GM18868 (cell line): ENCODE results near the gene TMEM134.
"Not testable (repeated sequence)": the region's sequence is repeated elsewhere in the genome, so short reads cannot be mapped to it uniquely, and the experiment has no call there.

Source experiments
- ATAC-seq: cut with Tn5 transposase; IDR thresholded peaks from one replicate; pipeline ENCODE4 v1.9.1; 2021; ENCODE audit warnings: mild to moderate bottlenecking, moderate library complexity; ENCODE audit not compliant: unreplicated experiment

The TMEM134 gene

GRCh38 chr11:67486481-67487195, 17.6 kb upstream of the TMEM134 start:
- no peak for ATAC-seq

GRCh38 chr11:67485873-67486361, 16.9 kb upstream of the TMEM134 start:
- not testable (repeated sequence) for ATAC-seq

DNA sequence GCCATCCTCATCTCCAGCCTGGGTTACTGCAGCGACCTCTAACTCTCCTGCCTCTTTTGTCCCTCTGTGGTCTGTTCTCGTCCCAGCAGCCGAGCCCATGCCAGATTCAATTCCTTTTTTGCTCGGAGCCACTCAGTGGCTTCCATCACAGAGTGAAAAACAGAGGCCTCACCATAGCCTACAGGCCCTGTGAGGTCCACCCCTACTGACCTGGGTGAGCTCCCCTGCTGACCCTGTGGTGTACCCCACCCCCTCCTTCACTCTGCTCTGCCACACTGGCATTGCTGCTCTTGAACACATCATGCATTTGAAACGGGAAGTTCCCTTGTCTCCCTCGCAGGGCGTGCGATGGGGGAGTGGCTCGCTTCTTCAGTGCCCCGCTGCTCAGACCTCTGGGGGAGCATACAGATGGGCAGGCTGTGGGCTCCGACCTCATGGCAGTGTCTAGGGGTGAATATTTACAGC, 15.8 kb upstream of the TMEM134 start:
- no peak for ATAC-seq

DNA sequence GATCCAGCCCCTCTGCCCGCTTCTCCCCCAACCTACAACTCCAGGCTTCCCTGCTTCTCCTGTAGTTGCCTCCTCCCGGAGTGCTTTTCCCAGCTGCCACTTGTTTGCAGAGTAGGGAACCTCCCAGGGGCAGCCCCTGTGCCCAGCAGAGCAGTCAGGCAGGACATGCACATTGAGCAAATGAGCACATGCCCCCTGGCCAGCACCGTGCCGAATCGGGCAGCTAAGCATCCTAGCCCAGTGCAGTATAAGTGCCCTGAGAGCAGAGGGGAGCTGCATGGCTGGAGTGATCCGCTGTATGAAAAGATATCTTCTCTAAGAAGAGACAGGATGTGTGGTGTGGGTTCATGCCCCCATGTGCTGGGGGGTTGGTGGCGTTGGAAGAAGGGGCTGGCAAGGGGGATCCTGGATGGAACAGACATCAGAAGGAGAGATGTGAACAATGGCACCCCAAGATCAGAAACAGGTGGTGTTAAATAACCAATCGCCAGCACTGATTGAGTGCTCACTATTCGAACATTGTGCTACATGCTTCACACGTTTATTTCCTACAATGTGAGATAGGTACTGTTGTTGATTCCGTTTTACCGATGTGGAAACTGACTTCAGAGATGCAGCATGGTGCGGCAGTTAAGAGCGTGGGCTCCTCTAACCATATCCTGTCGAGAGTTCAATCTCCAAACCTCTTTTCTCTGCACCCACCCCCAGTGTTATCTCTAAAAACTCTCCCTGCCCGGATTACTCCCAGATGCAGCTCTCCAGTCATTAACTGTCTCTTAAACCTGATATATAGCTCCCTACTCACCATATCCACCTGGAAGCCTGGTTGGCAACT, 15.0 kb upstream of the TMEM134 start:
- ATAC-seq, result no peak

DNA sequence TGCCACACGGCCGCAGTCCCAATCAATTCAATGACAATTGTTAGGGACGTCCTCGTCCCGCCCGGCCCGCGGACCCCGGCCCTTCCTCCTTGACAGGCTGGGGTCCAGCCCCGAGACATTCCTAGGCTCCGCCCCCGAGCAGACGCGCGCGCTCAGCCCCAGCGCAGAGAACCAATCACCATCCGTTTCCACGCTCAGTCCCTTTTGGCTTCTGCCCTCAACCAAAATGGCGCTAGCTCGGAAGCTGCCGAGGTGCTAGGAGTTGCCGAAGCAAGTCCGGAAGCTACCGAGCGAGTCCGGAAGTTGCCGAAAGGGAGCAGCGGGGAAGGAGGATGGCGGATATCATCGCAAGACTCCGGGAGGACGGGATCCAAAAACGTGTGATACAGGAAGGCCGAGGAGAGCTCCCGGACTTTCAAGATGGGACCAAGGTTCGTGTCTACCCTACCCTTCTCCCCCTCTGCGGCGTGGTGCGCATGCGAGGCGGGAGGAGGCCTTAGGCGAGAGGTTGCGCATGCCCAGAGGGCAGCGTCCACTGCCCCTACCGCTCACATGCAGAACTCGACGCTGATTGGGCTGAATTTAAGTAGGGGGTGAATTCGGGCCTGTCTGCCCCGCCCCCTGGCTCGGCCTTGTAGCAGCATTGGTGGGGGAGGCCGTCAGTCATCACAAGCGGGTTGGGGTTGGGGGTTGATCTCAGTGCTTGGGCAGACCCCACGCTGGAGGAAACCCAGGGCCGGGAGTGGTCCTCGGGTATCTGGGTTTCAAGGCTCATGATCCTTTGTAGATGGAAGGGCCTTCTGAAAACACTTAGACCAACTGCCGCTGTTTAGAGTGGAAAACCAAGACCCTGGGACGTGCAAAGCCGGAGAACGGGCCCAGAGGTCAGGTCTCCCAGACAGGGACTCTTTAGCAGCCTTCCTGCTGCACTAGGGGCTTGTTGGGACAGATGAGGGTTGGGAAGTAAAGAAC, 14.1 kb upstream of the TMEM134 start, which contains the start of gene AIP:
Gene AIP, plus strand, starts transcription at position 200 of the 972 bp plus-strand sequence. Its CDS starts 133 bp downstream, at position 333.
- ATAC-seq, result peak; percentile 66

GRCh38 chr11:67482275-67482826, 13.3 kb upstream of the TMEM134 start:
- peak; percentile 1 for ATAC-seq

DNA sequence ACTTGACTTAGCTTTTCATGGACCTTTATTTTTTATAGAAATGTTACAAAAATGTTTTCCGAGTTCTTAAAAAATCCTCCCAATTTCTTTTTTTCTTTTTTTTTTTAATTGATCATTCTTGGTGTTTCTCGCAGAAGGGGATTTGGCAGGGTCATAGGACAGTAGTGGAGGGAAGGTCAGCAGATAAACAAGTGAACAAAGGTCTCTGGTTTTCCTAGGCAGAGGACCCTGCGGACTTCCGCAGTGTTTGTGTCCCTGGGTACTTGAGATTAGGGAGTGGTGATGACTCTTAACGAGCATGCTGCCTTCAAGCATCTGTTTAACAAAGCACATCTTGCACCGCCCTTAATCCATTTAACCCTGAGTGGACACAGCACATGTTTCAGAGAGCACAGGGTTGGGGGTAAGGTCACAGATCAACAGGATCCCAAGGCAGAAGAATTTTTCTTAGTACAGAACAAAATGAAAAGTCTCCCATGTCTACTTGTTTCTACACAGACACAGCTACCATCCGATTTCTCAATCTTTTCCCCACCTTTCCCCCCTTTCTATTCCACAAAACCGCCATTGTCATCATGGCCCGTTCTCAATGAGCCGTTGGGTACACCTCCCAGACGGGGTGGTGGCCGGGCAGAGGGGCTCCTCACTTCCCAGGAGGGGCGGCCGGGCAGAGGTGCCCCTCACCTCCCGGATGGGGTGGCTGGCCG, 8.4 kb upstream of the TMEM134 start:
- not testable (repeated sequence) for ATAC-seq

DNA sequence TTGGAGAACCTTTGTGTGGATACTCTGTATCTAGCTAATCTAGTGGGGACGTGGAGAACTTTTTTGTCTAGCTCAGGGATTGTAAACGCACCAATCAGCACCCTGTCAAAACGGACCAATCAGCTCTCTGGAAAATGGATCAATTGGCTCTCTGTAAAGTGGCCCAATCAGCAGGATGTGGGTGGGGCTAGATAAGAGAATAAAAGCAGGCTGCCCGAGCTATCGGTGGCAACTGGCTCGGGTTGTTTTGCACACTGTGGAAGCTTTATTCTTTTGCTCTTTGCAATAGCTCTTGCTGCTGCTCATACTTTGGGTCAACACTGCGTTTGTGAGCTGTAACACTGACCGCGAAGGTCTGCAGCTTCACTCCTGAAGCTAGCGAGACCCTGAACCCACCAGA, 7.6 kb upstream of the TMEM134 start:
- ATAC-seq, result not testable (repeated sequence)

- no peak for ATAC-seq
Observed at GRCh38 chr11:67472882-67473281, 3.8 kb upstream of the TMEM134 start.

- ATAC-seq, result no peak
Observed at GRCh38 chr11:67470337-67471002, 1.4 kb upstream of the TMEM134 start.

DNA sequence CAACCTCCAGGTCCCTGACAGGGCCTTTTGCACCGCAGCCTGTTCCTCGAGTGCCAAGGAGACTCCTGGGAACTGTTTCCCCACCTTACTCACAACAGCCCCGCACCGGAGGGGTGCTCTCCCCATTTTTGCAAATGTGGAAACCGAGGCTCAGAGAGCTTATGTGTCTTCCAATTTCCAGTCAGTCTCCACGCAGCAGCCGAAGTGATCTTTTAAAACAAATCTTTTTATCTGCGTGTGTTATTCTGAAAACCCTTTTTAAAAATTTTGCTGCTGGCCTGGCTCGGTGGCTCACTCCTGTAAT, 409 bp upstream of the TMEM134 start:
- ATAC-seq, result no peak

DNA sequence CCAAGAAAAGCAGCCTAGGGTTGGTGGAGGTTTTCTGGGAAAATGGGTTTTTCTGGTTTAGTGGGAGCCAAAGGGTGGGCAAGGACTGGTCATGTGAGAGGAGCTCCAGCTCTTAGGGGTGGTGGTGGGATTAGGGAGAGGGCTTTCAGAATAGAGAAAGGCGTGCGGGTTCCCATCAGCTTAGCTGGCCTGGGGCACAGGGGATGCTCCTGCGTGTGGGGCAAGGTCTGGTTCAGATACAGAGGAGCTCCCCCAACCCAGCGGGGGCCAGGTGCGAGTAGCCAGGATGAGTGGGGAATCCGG, 644 bp downstream of the TMEM134 start:
- peak; percentile 2 for ATAC-seq

GRCh38 chr11:67468056-67468455, 995 bp downstream of the TMEM134 start:
- ATAC-seq, result no peak

DNA sequence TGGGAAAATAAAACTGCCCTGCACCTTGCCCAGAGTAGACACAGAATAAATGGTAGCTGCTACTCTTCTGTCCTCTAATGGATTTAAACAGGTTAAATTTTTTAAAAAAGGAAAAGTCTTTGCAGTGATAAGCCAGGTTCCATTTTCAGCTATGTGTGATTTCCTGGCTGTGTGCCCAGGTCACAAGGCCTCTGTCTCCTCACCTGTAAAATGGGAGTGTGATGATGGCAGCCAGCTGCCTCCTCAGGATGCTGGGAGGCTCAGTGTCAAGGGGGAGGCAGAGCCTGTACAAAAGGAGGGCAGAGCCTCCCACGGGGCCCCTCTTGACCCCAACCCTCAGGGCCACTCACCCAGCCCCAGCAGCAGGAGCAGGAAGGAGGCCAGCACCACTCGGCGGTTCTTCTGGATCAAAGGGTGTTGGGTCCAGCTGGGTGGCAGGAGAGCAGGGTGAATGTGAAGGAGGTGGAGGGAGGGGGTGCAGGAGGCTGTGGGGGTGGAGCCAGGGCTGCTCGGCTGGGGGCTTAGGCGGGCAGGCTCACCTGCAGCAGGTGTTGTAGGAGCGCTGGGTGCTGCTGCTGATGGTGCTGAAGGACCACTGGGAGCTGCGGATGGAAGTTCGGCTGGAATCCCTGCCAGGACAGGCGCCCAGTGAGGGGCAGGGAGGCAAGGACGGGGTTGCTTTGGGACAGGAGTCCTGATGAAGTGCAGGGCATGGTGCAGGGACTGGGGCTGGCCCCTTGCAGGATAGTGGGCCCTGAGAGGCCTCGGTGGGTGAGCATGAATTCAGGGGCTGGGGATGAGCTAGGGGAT, 1.9 kb downstream of the TMEM134 start:
- no peak for ATAC-seq

- no peak for ATAC-seq
Observed at GRCh38 chr11:67466367-67466766, 2.7 kb downstream of the TMEM134 start.

DNA sequence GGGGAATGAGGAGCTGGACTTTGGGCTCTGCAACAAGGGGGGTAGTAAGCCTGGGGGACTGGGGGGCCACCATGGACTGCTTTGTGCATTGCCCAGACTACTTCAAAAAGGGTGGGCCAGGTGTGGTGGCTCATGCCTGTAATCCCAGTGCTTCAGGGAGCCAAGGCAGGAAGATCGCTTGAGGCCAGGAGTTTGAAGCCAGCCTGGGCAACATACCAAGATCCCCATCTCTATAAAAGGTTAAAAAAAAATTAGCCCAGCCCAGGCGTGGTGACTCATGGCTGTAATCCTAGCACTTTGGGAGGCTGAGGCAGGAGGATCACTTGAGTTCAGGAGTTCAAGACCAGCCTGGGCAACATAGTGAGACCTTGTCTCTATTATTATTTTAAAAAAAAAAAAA, 3.5 kb downstream of the TMEM134 start:
- not testable (repeated sequence) for ATAC-seq

DNA sequence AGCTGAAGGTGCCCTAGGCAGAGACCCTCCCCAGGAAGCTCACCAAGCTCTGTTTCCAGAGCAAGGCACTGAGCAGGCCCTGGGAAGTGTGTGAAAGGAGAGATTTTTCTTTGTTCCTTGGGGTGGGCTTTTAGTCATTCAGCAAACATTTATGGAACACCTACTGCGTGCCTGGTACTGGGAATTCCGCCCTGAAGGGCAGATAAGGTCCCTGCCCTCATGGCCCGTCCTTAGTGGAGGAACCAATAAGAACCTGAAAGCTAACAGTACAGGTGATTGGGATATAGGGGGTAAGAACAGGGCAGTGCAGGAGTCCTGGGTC, 3.9 kb downstream of the TMEM134 start:
- no peak for ATAC-seq

- peak; percentile 54 for ATAC-seq
Observed at GRCh38 chr11:67464411-67465188, 4.5 kb downstream of the TMEM134 start.
